Measurements from ENCODE around the gene ARVCF. TPM values are rescaled to one million over a fixed set of nuclear protein-coding genes. Genes with fewer than 3 reads are reported as not detected.

ARVCF gene
- total RNA-seq, 1 experiment from 2014 or later, result 8.2 TPM

GRCh38 chr22:19970479-19971275, 45.9 kb downstream of the ARVCF start:
- ATAC-seq, result peak; percentile 77
- H3K9me3 ChIP-seq (ENCODE audit: control insufficient read depth, insufficient read depth, low read depth, low read length), result no peaks in the 10 kb centered on the region
- CTCF ChIA-PET, result interaction anchor here (0.6 to 2.0 kb wide), 3 partner anchors 30 to 524 kb away, joined by 4 to 10 read pairs (median 5); no protein-coding TSS in a partner anchor
- no peak for TF ChIP-seq REST (IDR thresholded peaks at IDR 0.05; ENCODE audit: insufficient read depth in 1 of 2, low read depth in 2 of 2, low read length in 1 of 2)
- peak; percentile 94 for TF ChIP-seq CTCF (IDR thresholded peaks at IDR 0.05)
- TF ChIP-seq TCF7L2 (IDR thresholded peaks at IDR 0.05; ENCODE audit: low read depth, low read length), result no peak
- intact Hi-C loops (cut with micrococcal nuclease; ENCODE audit: unreplicated experiment) (loop anchor here (5.0 kb wide), 1 partner anchor 42 kb away; no protein-coding TSS in a partner anchor), in situ Hi-C loops (cut with HindIII; ENCODE audit: low pct_unique_long_range_greater_than_20kb, low sequenced_read_pairs) (no loop called here)
- H3K27me3 ChIP-seq (ENCODE audit: control insufficient read depth, insufficient read depth, low read length), result no peaks in the 10 kb centered on the region
- peaks cover 11% of the 10 kb centered on the region for H3K4me1 ChIP-seq (ENCODE audit: control insufficient read depth, insufficient read depth, low read length)
- BruUV-seq (replicated peaks), result no TSS peak
- H3K27ac ChIP-seq (ENCODE audit: low read length), result no peak overlapping the region
- H3K4me3 ChIP-seq (ENCODE audit: low read depth in 2 of 2, low read length in 2 of 2), result no peak overlapping the region
- H3K36me3 ChIP-seq (ENCODE audit: control insufficient read depth, insufficient read depth, low read length), result no peaks in the 10 kb centered on the region
- POLR2A ChIA-PET, result interaction anchor here (0.6 kb wide), 1 partner anchor 173 kb away, joined by 3 read pairs; no protein-coding TSS in a partner anchor
- no peak for DNase-seq (ENCODE audit: low read depth, low spot score)

- Histone ChIP-seq H3K36me3 (ENCODE audit: control insufficient read depth, insufficient read depth, low read length) (no peaks in the 10 kb centered on the region), H3K4me3 (ENCODE audit: low read depth in 2 of 2, low read length in 2 of 2) (no peak overlapping the region), H3K4me1 (ENCODE audit: control insufficient read depth, insufficient read depth, low read length) (peaks cover 5% of the 10 kb centered on the region), H3K27me3 (ENCODE audit: control insufficient read depth, insufficient read depth, low read length) (no peaks in the 10 kb centered on the region), H3K27ac (ENCODE audit: low read length) (no peak overlapping the region), H3K9me3 (ENCODE audit: control insufficient read depth, insufficient read depth, low read depth, low read length) (no peaks in the 10 kb centered on the region)
- peak; percentile 37 for ATAC-seq
- TF ChIP-seq CTCF (IDR thresholded peaks at IDR 0.05), result no peak
- no peak for TF ChIP-seq SIN3A (IDR thresholded peaks at IDR 0.05; ENCODE audit: borderline replicate concordance, insufficient read depth, low read depth, low read length)
- TF ChIP-seq REST (IDR thresholded peaks at IDR 0.05; ENCODE audit: insufficient read depth in 1 of 2, low read depth in 2 of 2, low read length in 1 of 2), result no peak
- DNase-seq (ENCODE audit: low read depth, low spot score), result no peak
- POLR2A ChIA-PET, result interaction anchor here (0.6 kb wide), 1 partner anchor 174 kb away, joined by 3 read pairs; no protein-coding TSS in a partner anchor
- BruUV-seq (replicated peaks), result no TSS peak
- CTCF ChIA-PET, result interaction anchor here (0.6 to 2.0 kb wide), 3 partner anchors 29 to 525 kb away, joined by 4 to 10 read pairs (median 5); no protein-coding TSS in a partner anchor
- in situ Hi-C loops (cut with HindIII; ENCODE audit: low pct_unique_long_range_greater_than_20kb, low sequenced_read_pairs) (no loop called here), intact Hi-C loops (cut with micrococcal nuclease; ENCODE audit: unreplicated experiment) (loop anchor here (5.0 kb wide), 1 partner anchor 42 kb away; no protein-coding TSS in a partner anchor)
Measured at GRCh38 chr22:19970031-19970478, 46.6 kb downstream of the ARVCF start.

Data from Panc1 (cell line).